Loucy (cell line): ENCODE results near the gene BIK.

Experiments
- CTCF ChIP-seq: fragments of 200-600 bp; sonication (generic); conservative IDR thresholded peaks from 2 replicates; pipeline ENCODE4 v1.5.1; 2014; ENCODE audit warnings: mild to moderate bottlenecking, antibody characterized with exemption, low read length
- EZH2phosphoT487 ChIP-seq: fragments of 200-600 bp; IDR thresholded peaks from 2 replicates; pipeline ENCODE4 v1.6.1; 2018; ENCODE audit warnings: antibody characterized with exemption, mild to moderate bottlenecking, moderate library complexity, borderline replicate concordance

GRCh38 chr22:43157874-43158546 lies 47.5 kb downstream of the BIK start:
- TF ChIP-seq EZH2phosphoT487 (no peak), CTCF (no peak)
